Liver (tissue), 9 donors: ENCODE measurements around the gene GANC. TPM values are rescaled to one million over a fixed set of nuclear protein-coding genes. Genes with fewer than 3 reads are reported as not detected.

Source experiments
- DNase-seq: peaks from one replicate; pipeline ENCODE4 v3.0.0-alpha.2; 2017; ENCODE audit warnings: low spot score
- H3K27ac ChIP-seq, 2 donors: one replicate each; pipeline ENCODE4 v1.7.0; 2013; ENCODE audit warnings: inconsistent platforms in 2 of 2, low read length in 2 of 2, control low read depth in 1 of 2, low read depth in 1 of 2, mild to moderate bottlenecking in 1 of 2
- H3K27me3 ChIP-seq, 4 donors: one replicate each; pipeline versions ENCODE4 v1.6.1 to v1.7.0; 2013; ENCODE audit warnings: low read length in 3 of 4, inconsistent platforms in 1 of 4, mild to moderate bottlenecking in 1 of 4, moderate library complexity in 1 of 4; ENCODE audit not compliant: control insufficient read depth in 4 of 4, insufficient read depth in 4 of 4
- H3K36me3 ChIP-seq, 4 donors: one replicate each; pipeline versions ENCODE4 v1.6.1 to v1.7.0; 2013; ENCODE audit warnings: low read length in 3 of 4, mild to moderate bottlenecking in 3 of 4, low read depth in 1 of 4, moderate library complexity in 1 of 4; ENCODE audit not compliant: control insufficient read depth in 4 of 4, insufficient read depth in 3 of 4
- H3K4me1 ChIP-seq, 4 donors: one replicate each; pipeline versions ENCODE4 v1.6.1 to v1.7.0; 2013; ENCODE audit warnings: low read length in 3 of 4, mild to moderate bottlenecking in 3 of 4, moderate library complexity in 1 of 4; ENCODE audit not compliant: control insufficient read depth in 4 of 4, insufficient read depth in 4 of 4
- H3K4me3 ChIP-seq, 3 donors: one replicate each; pipeline versions ENCODE4 v1.6.1 to v1.7.0; 2013; ENCODE audit warnings: low read length in 3 of 3, control low read depth in 1 of 3, low read depth in 1 of 3, mild to moderate bottlenecking in 1 of 3
- H3K9ac ChIP-seq, 2 donors: one replicate each; pipeline ENCODE4 v1.7.0; 2013; ENCODE audit warnings: low read length in 2 of 2, mild to moderate bottlenecking in 2 of 2, moderate library complexity in 2 of 2, control low read depth in 1 of 2, low read depth in 1 of 2
- H3K9me3 ChIP-seq, 4 donors: one replicate each; pipeline versions ENCODE4 v1.6.1 to v1.7.0; 2013; ENCODE audit warnings: low read length in 3 of 4; ENCODE audit not compliant: control insufficient read depth in 4 of 4
- EGR1 ChIP-seq, 2 donors: IDR thresholded peaks; 2 replicates each; pipeline ENCODE4 v1.6.1; 2016 to 2018; ENCODE audit warnings: antibody characterized with exemption in 2 of 2, low read depth in 2 of 2
- FOXA1 ChIP-seq: IDR thresholded peaks from 2 replicates; pipeline ENCODE4 v1.6.1; 2016; ENCODE audit warnings: antibody characterized with exemption
- FOXA2 ChIP-seq: IDR thresholded peaks from 2 replicates; pipeline ENCODE4 v1.6.1; 2016; ENCODE audit warnings: antibody characterized with exemption
- GABPA ChIP-seq, 2 donors: IDR thresholded peaks in 1 of 2; conservative IDR thresholded peaks in 1 of 2; 2 replicates each; pipeline ENCODE4 v1.6.1; 2016; ENCODE audit warnings: antibody characterized with exemption in 2 of 2, mild to moderate bottlenecking in 1 of 2, moderate library complexity in 1 of 2
- HNF4A ChIP-seq, 2 donors: conservative IDR thresholded peaks; 2 replicates each; pipeline ENCODE4 v1.6.1; 2016; ENCODE audit warnings: antibody characterized with exemption in 2 of 2, mild to moderate bottlenecking in 2 of 2
- HNF4G ChIP-seq: IDR thresholded peaks from 2 replicates; pipeline ENCODE4 v1.6.1; 2016; ENCODE audit warnings: antibody characterized with exemption
- JUND ChIP-seq, 2 donors: IDR thresholded peaks; 2 replicates each; pipeline ENCODE4 v1.6.1; 2016; ENCODE audit warnings: antibody characterized with exemption in 2 of 2
- NR2F2 ChIP-seq: IDR thresholded peaks from 2 replicates; pipeline ENCODE4 v1.6.1; 2016; ENCODE audit warnings: antibody characterized with exemption
- RAD21 ChIP-seq, 2 donors: IDR thresholded peaks; 2 replicates each; pipeline ENCODE4 v1.6.1; 2016; ENCODE audit warnings: antibody characterized with exemption in 2 of 2, mild to moderate bottlenecking in 2 of 2
- SP1 ChIP-seq: IDR thresholded peaks from 2 replicates; pipeline ENCODE4 v1.6.1; 2018; ENCODE audit warnings: antibody characterized with exemption, mild to moderate bottlenecking
- TAF1 ChIP-seq: conservative IDR thresholded peaks from 2 replicates; pipeline ENCODE4 v1.6.1; 2016; ENCODE audit warnings: antibody characterized with exemption, mild to moderate bottlenecking
- YY1 ChIP-seq: IDR thresholded peaks from 2 replicates; pipeline ENCODE4 v1.6.1; 2016; ENCODE audit warnings: antibody characterized with exemption, mild to moderate bottlenecking
- WGBS: extraction: QIAGEN DNeasy Blood & Tissue Kit; methylation state at CpG from one replicate; pipeline ENCODE4 v1.1.7; 2013; 5-methylcytosine and 5-hydroxymethylcytosine counted together
- polyA plus RNA-seq, 2 donors: library from polyadenylated mRNA; stranded (reverse) in 1 of 2; unstranded in 1 of 2; fragments of 200-250 nt in 1 of 2; fragments of >200 nt in 1 of 2; fragmentation: Nextera tagmentation in 1 of 2; extraction: Ambion mirVana in 1 of 2; gene quantifications; one replicate each; pipeline versions ENCODE4 v1.2.1 to v1.2.3, GENCODE V29; 2013 to 2015
- total RNA-seq, 2 donors: library from RNA; depleted of rRNA; stranded (reverse); fragments of >200 nt; gene quantifications; one replicate each; pipeline ENCODE4 v1.2.3, GENCODE V29; 2014
- TF ChIP-seq, protein P1 (sequence below): IDR thresholded peaks from 2 replicates; pipeline ENCODE4 v1.6.1; 2016; ENCODE audit warnings: antibody characterized with exemption
- TF ChIP-seq, protein P2 (sequence below): IDR thresholded peaks from 2 replicates; pipeline ENCODE4 v1.6.1; 2016; ENCODE audit warnings: antibody characterized with exemption, mild to moderate bottlenecking
- TF ChIP-seq, protein P3 (sequence below): fragments of 150-350 bp; IDR thresholded peaks from 2 replicates; pipeline ENCODE4 v1.5.1; 2017; ENCODE audit warnings: improper control_type of control experiment, low read depth, low read length; ENCODE audit not compliant: missing input control
- TF ChIP-seq, protein P4 (sequence below): IDR thresholded peaks from 2 replicates; pipeline ENCODE4 v1.6.1; 2016; ENCODE audit warnings: antibody characterized with exemption
- TF ChIP-seq, protein P5 (sequence below): IDR thresholded peaks from 2 replicates; pipeline ENCODE4 v1.6.1; 2016; ENCODE audit warnings: antibody characterized with exemption
- donor health status: healthy.
- donor health status: healthy.
- donor health status: healthy.
- donor health status: healthy.
- donor health status: healthy.

Gene GANC
- total and polyA plus RNA-seq, 4 donors = 4.8 to 28.9 (median 10.9) TPM

DNA sequence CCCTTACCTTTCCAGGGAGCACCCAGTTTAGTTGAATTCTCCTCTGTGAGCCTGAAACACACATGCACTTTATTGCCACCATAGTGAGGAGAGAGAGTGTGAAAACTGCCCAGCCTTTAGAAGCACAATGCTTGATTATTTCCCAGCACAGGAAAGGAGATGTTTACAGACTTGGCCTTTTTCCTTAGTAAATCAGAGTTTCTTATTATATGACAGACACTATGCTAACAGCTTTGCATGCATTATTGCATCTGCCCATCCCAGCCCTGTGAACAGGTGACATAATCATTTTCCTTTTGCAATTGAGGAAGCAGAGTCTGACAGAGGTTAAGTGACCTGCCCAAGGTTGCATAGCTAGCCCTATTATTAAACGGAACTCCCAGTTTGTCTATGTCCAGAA lies 122.8 kb downstream of the GANC start:
- Histone ChIP-seq H3K27me3 (no peaks in the 10 kb centered on the region), H3K9me3 (no peaks in the 10 kb centered on the region), H3K4me1 (no peaks in the 10 kb centered on the region), H3K27ac (no peak overlapping the region), H3K9ac (no peak overlapping the region), H3K4me3 (no peak overlapping the region), H3K36me3 (peaks cover 0 to 25% (median 15%) of the 10 kb centered on the region in 4 donors)
- no peak for DNase-seq
- no peak for TF ChIP-seq SP1
- TF ChIP-seq, protein P1, sequence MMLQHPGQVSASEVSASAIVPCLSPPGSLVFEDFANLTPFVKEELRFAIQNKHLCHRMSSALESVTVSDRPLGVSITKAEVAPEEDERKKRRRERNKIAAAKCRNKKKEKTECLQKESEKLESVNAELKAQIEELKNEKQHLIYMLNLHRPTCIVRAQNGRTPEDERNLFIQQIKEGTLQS = no peak
- no peak for TF ChIP-seq JUND (IDR thresholded peaks at IDR 0.05)
- TF ChIP-seq, protein P2, sequence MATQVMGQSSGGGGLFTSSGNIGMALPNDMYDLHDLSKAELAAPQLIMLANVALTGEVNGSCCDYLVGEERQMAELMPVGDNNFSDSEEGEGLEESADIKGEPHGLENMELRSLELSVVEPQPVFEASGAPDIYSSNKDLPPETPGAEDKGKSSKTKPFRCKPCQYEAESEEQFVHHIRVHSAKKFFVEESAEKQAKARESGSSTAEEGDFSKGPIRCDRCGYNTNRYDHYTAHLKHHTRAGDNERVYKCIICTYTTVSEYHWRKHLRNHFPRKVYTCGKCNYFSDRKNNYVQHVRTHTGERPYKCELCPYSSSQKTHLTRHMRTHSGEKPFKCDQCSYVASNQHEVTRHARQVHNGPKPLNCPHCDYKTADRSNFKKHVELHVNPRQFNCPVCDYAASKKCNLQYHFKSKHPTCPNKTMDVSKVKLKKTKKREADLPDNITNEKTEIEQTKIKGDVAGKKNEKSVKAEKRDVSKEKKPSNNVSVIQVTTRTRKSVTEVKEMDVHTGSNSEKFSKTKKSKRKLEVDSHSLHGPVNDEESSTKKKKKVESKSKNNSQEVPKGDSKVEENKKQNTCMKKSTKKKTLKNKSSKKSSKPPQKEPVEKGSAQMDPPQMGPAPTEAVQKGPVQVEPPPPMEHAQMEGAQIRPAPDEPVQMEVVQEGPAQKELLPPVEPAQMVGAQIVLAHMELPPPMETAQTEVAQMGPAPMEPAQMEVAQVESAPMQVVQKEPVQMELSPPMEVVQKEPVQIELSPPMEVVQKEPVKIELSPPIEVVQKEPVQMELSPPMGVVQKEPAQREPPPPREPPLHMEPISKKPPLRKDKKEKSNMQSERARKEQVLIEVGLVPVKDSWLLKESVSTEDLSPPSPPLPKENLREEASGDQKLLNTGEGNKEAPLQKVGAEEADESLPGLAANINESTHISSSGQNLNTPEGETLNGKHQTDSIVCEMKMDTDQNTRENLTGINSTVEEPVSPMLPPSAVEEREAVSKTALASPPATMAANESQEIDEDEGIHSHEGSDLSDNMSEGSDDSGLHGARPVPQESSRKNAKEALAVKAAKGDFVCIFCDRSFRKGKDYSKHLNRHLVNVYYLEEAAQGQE = no peak
- TF ChIP-seq, protein P3, sequence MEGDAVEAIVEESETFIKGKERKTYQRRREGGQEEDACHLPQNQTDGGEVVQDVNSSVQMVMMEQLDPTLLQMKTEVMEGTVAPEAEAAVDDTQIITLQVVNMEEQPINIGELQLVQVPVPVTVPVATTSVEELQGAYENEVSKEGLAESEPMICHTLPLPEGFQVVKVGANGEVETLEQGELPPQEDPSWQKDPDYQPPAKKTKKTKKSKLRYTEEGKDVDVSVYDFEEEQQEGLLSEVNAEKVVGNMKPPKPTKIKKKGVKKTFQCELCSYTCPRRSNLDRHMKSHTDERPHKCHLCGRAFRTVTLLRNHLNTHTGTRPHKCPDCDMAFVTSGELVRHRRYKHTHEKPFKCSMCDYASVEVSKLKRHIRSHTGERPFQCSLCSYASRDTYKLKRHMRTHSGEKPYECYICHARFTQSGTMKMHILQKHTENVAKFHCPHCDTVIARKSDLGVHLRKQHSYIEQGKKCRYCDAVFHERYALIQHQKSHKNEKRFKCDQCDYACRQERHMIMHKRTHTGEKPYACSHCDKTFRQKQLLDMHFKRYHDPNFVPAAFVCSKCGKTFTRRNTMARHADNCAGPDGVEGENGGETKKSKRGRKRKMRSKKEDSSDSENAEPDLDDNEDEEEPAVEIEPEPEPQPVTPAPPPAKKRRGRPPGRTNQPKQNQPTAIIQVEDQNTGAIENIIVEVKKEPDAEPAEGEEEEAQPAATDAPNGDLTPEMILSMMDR = no peak
- TF ChIP-seq, protein P4, sequence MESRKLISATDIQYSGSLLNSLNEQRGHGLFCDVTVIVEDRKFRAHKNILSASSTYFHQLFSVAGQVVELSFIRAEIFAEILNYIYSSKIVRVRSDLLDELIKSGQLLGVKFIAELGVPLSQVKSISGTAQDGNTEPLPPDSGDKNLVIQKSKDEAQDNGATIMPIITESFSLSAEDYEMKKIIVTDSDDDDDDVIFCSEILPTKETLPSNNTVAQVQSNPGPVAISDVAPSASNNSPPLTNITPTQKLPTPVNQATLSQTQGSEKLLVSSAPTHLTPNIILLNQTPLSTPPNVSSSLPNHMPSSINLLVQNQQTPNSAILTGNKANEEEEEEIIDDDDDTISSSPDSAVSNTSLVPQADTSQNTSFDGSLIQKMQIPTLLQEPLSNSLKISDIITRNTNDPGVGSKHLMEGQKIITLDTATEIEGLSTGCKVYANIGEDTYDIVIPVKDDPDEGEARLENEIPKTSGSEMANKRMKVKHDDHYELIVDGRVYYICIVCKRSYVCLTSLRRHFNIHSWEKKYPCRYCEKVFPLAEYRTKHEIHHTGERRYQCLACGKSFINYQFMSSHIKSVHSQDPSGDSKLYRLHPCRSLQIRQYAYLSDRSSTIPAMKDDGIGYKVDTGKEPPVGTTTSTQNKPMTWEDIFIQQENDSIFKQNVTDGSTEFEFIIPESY = no peak
- TF ChIP-seq EGR1 (IDR thresholded peaks at IDR 0.05; ENCODE audit: low read depth in 2 of 2) = no peak
- no peak for TF ChIP-seq YY1
- TF ChIP-seq, protein P5, sequence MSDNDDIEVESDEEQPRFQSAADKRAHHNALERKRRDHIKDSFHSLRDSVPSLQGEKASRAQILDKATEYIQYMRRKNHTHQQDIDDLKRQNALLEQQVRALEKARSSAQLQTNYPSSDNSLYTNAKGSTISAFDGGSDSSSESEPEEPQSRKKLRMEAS = no peak
- TF ChIP-seq NR2F2 = no peak
- no peak for TF ChIP-seq TAF1
- TF ChIP-seq FOXA2 = no peak
- no peak for TF ChIP-seq HNF4G
- TF ChIP-seq HNF4A (conservative IDR thresholded peaks at IDR 0.05) = no peak
- no peak for TF ChIP-seq RAD21 (IDR thresholded peaks at IDR 0.05)
- no peak for TF ChIP-seq GABPA (IDR thresholded peaks at IDR 0.05 in 1 of 2, conservative IDR thresholded peaks at IDR 0.05 in 1 of 2)
- TF ChIP-seq FOXA1 = no peak
- WGBS = 74% methylated on average over 1 of the region's 1 CpG
